Fibroblast of villous mesenchyme (primary cell): ENCODE data around the gene EIPR1. TPM values are rescaled to one million over a fixed set of nuclear protein-coding genes. Genes with fewer than 3 reads are reported as not detected.

Experiments used
- DNase-seq: peaks from one replicate; pipeline ENCODE4 v3.0.0-alpha.2; 2010; ENCODE audit warnings: low read depth
- H3K4me3 ChIP-seq: 2 replicates; pipeline ENCODE4 v1.5.1; 2011; ENCODE audit warnings: low read depth, mild to moderate bottlenecking, low read length
- CTCF ChIP-seq: IDR thresholded peaks from 2 replicates; pipeline ENCODE4 v1.5.1; 2012; ENCODE audit warnings: low read depth, mild to moderate bottlenecking, low read length; ENCODE audit not compliant: insufficient read depth
- total RNA-seq: library from RNA; depleted of rRNA; stranded (reverse); fragments of >200 nt; gene quantifications from 2 replicates; pipeline ENCODE4 v1.2.3, GENCODE V29; 2012

EIPR1 gene
- total RNA-seq, 1 donor: 32.4 TPM

GRCh38 chr2:3224681-3225080, 152.9 kb downstream of the EIPR1 start:
- no peak for TF ChIP-seq CTCF
- no peak overlapping the region for H3K4me3 ChIP-seq
- DNase-seq: no peak

GRCh38 chr2:3223080-3223923, 154.3 kb downstream of the EIPR1 start:
- TF ChIP-seq CTCF: no peak
- H3K4me3 ChIP-seq: no peak overlapping the region
- peak; percentile 50 for DNase-seq

GRCh38 chr2:3222636-3223035, 155.0 kb downstream of the EIPR1 start:
- H3K4me3 ChIP-seq: no peak overlapping the region
- no peak for TF ChIP-seq CTCF
- no peak for DNase-seq

- no peak for DNase-seq
- TF ChIP-seq CTCF: no peak
- no peak overlapping the region for H3K4me3 ChIP-seq
Measured at GRCh38 chr2:3219536-3219935, 158.1 kb downstream of the EIPR1 start.

- no peak for TF ChIP-seq CTCF
Measured at GRCh38 chr2:3217646-3218045, 160.0 kb downstream of the EIPR1 start.

GRCh38 chr2:3216841-3217495, 160.7 kb downstream of the EIPR1 start:
- TF ChIP-seq CTCF: no peak
- no peak overlapping the region for H3K4me3 ChIP-seq
- no peak for DNase-seq

More at GRCh38 chr2:3217646-3218045, 160.0 kb downstream of the EIPR1 start:
- no peak for DNase-seq
- no peak overlapping the region for H3K4me3 ChIP-seq
